GM18867 (cell line): Measurements from ENCODE around the gene FOS.
"Not testable (repeated sequence)": the region's sequence is repeated elsewhere in the genome, so short reads cannot be mapped to it uniquely, and the experiment has no call there.

Experiments
- ATAC-seq: cut with Tn5 transposase; IDR thresholded peaks from one replicate; pipeline ENCODE4 v1.9.1; 2021; ENCODE audit warnings: mild to moderate bottlenecking, moderate library complexity; ENCODE audit not compliant: unreplicated experiment

FOS gene

DNA sequence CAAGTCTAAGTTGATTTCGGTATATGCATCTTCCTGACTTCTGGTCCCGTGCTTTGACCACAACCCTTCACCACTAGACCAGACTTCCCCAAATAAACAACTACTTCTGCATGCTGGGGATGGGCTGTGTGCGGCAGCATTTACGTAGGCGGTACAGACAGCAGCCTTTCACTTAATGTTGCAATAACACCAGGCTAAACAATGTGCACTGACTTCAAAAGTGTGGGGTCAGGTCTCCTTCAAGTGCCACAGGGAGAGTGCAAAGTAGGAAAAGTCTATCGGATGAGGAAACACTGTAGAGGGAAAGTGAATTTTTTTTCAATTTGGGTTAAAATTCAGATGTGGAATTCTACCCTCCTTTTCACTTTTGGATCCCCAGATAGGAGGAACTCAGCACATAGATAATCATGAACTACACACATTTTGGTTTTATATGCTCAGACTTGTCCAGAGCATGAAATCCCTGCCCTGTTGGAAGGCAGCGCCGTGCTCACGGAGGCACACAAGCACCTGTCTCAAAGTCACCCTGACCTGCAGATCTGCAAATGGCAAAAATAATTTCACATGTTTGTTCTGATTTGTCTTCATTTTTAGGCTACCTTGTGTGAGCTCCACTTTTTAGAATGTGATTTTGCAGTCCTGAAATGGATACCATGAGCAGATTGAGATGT lies 3.6 kb upstream of the FOS start:
- no peak for ATAC-seq

DNA sequence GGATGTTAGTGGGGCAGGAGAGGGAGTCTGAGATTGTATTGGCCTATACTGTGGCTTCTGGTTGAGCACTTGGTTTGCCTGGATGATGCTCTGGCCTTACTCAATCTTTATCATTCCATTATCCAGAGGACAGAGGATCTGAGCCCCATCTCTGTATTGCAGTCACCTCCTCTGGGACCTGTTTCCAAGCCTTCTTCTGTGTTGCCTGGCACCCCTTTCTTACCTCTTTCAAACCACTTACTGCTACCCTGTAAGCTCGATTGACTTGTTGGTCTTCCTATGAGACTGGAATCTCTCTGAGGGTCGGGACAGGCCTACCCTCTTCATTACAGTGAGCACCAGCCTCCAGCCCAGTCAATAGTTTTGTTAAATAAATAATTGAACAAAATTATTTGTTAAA lies 3.0 kb upstream of the FOS start:
- no peak for ATAC-seq

- ATAC-seq: no peak
Measured at GRCh38 chr14:75277008-75277814, 1.4 kb upstream of the FOS start.

DNA sequence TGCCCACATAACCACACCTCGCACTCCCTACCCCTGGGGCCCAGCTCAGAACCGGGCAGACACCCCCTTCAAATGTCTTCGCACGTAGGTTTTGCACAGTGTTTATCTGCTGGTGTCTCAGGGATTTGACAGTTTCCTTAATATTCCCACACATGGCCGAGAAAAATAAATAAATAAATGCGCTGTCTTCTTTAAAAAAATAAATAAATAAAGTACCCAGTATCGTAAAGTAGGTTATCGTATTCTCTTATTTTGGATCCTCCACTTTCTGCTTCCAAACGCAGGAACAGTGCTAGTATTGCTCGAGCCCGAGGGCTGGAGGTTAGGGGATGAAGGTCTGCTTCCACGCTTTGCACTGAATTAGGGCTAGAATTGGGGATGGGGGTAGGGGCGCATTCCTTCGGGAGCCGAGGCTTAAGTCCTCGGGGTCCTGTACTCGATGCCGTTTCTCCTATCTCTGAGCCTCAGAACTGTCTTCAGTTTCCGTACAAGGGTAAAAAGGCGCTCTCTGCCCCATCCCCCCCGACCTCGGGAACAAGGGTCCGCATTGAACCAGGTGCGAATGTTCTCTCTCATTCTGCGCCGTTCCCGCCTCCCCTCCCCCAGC lies 710 bp upstream of the FOS start:
- no peak for ATAC-seq

DNA sequence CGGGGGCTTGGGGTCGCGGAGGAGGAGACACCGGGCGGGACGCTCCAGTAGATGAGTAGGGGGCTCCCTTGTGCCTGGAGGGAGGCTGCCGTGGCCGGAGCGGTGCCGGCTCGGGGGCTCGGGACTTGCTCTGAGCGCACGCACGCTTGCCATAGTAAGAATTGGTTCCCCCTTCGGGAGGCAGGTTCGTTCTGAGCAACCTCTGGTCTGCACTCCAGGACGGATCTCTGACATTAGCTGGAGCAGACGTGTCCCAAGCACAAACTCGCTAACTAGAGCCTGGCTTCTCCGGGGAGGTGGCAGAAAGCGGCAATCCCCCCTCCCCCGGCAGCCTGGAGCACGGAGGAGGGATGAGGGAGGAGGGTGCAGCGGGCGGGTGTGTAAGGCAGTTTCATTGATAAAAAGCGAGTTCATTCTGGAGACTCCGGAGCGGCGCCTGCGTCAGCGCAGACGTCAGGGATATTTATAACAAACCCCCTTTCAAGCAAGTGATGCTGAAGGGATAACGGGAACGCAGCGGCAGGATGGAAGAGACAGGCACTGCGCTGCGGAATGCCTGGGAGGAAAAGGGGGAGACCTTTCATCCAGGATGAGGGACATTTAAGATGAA lies 630 bp downstream of the FOS start:
- peak; percentile 6 for ATAC-seq

DNA sequence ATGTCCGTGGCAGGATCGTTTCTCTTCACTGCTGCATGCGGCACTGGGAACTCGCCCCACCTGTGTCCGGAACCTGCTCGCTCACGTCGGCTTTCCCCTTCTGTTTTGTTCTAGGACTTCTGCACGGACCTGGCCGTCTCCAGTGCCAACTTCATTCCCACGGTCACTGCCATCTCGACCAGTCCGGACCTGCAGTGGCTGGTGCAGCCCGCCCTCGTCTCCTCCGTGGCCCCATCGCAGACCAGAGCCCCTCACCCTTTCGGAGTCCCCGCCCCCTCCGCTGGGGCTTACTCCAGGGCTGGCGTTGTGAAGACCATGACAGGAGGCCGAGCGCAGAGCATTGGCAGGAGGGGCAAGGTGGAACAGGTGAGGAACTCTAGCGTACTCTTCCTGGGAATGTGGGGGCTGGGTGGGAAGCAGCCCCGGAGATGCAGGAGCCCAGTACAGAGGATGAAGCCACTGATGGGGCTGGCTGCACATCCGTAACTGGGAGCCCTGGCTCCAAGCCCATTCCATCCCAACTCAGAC lies 1.2 kb downstream of the FOS start:
- no peak for ATAC-seq

DNA sequence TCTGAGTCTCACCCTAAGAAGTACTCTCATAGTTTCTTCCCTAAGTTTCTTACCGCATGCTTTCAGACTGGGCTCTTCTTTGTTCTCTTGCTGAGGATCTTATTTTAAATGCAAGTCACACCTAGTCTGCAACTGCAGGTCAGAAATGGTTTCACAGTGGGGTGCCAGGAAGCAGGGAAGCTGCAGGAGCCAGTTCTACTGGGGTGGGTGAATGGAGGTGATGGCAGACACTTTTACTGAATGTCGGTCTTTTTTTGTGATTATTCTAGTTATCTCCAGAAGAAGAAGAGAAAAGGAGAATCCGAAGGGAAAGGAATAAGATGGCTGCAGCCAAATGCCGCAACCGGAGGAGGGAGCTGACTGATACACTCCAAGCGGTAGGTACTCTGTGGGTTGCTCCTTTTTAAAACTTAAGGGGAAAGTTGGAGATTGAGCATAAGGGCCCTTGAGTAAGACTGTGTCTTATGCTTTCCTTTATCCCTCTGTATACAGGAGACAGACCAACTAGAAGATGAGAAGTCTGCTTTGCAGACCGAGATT lies 1.7 kb downstream of the FOS start:
- ATAC-seq: no peak

DNA sequence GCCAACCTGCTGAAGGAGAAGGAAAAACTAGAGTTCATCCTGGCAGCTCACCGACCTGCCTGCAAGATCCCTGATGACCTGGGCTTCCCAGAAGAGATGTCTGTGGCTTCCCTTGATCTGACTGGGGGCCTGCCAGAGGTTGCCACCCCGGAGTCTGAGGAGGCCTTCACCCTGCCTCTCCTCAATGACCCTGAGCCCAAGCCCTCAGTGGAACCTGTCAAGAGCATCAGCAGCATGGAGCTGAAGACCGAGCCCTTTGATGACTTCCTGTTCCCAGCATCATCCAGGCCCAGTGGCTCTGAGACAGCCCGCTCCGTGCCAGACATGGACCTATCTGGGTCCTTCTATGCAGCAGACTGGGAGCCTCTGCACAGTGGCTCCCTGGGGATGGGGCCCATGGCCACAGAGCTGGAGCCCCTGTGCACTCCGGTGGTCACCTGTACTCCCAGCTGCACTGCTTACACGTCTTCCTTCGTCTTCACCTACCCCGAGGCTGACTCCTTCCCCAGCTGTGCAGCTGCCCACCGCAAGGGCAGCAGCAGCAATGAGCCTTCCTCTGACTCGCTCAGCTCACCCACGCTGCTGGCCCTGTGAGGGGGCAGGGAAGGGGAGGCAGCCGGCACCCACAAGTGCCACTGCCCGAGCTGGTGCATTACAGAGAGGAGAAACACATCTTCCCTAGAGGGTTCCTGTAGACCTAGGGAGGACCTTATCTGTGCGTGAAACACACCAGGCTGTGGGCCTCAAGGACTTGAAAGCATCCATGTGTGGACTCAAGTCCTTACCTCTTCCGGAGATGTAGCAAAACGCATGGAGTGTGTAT lies 2.4 kb downstream of the FOS start:
- no peak for ATAC-seq

- ATAC-seq: no peak
Measured at GRCh38 chr14:75281654-75282019, 3.0 kb downstream of the FOS start.

DNA sequence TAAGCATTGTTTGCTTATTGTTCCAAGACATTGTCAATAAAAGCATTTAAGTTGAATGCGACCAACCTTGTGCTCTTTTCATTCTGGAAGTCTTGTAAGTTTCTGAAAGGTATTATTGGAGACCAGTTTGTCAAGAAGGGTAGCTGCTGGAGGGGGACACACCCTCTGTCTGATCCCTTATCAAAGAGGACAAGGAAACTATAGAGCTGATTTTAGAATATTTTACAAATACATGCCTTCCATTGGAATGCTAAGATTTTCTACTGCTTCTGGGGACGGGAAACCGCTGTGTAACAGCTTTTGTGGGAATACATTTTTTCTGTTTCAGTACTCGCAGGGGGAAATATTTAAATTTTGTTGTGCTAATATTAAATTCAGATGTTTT lies 3.5 kb downstream of the FOS start:
- no peak for ATAC-seq

DNA sequence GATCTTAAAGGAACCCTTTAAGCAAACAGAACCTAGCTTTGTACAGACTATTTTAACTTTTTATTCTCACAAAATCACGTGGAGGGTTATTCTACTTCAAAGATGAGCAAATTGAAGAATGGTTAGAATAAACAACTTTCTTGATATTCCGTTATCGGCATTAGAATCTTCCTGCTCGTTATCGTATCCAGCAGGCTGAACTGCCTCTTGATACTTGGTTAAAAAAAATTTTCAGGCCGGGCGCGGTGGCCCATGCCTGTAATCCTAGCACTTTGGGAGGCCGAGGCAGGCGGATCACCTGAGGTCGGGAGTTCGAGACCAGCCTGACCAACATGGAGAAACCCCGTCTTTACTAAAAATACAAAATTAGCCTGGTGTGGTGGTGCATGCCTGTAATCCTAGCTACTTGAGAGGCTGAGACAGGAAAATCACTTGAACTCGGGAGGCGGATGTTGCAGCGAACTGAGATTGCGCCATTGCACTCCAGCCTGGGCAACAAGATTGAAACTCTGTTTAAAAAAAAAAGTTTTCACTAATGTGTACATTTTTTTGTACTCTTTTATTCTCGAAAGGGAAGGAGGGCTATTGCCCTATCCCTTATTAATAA lies 4.0 kb downstream of the FOS start:
- ATAC-seq: not testable (repeated sequence)

DNA sequence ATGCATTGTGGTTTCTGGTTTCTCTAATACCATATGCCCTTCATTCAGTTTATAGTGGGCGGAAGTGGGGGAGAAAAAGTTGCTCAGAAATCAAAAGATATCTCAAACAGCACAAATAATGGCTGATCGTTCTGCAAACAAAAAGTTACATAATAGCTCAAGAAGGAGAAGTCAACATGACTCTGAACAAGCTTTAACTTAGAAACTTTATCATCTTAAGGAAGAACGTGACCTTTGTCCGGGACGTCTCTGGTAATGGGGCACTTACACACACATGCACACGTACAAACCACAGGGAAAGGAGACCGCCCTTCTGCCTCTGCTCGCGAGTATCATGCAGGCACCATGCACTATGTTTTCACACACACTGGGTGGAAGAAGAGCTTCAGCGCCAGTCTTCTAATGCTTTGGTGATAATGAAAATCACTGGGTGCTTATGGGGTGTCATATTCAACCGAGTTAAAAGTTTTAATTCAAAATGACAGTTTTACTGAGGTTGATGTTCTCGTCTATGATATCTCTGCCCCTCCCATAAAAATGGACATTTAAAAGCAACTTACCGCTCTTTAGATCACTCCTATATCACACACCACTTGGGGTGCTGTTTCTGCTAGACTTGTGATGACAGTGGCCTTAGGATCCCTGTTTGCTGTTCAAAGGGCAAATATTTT lies 4.7 kb downstream of the FOS start:
- ATAC-seq: no peak

DNA sequence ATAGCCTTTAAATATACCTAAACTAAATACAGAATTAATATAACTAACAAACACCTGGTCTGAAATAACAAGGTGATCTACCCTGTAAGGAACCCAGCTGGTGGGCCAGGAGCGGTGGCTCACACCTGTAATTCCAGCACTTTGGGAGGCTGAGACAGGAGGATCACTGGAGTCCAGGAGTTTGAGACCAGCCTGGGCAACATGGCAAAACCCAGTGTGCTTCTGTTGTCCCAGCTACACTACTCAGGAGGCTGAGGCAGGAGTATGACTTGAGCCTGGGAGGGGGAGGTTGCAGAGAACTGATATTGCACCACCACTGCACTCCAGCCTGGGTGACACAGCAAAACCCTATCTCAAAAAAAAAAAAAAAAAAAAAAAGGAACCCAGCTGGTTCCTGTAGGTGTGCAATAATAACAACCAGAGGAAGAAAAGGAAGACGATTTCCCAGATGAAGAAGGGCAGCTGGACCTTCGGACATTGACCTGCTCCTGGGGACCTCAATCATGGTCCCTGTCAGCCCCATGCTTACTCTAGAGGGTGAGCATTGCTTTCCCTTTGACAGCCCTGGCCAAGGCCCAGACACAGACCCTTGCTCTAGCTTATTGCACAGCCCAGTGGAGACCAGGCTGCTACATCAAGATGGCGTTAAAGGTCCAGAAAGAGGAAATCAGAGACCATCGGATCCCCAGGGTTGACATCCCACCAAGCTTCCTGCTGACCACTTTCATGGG lies 5.4 kb downstream of the FOS start:
- ATAC-seq: no peak

DNA sequence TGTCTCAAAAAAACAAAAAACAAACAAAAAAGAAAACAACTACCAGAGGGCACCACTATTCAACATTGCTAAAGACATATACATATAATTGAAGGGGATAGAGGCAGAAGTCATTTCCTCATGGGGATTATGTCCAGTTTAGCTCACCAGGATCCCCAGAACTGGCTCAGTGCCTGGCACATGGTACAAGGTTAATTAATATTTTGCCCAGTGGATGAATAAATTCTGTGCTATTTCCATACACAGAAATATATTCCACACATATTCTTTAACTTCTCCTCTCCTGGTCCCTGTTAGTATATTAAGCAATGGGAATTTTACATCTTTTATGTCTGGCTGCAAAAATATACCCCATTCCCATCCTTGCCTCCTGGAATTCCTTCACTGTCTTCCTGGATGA lies 6.7 kb downstream of the FOS start:
- no peak for ATAC-seq

GRCh38 chr14:75286313-75286712 lies 7.7 kb downstream of the FOS start:
- no peak for ATAC-seq

DNA sequence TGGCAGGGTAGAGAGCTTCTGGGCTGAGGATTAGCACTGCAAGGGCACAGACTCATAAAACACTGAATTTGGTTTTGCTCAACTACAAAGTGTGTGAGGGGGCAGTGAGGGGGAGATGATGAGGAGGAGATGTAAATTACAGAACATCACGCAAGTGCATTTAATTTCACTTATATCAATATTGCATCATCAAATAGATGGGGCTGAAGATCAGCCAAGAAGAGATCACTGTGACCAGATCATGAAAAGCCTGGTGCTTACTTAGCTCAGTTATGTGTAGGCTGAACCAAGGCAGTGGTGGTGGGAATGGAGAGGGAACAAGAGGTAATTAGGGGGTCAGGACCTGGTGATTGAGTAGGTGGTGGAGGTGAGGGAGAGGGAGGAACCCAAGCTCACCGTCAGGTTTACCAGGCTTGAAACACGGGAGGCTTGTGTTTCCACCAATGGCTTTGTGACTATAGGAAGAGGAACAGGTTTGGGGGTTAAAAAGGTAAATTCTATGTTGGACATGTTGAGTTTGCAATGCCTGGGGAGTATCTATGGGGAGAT lies 11.3 kb downstream of the FOS start:
- no peak for ATAC-seq

GRCh38 chr14:75290851-75291250 lies 12.2 kb downstream of the FOS start:
- no peak for ATAC-seq

DNA sequence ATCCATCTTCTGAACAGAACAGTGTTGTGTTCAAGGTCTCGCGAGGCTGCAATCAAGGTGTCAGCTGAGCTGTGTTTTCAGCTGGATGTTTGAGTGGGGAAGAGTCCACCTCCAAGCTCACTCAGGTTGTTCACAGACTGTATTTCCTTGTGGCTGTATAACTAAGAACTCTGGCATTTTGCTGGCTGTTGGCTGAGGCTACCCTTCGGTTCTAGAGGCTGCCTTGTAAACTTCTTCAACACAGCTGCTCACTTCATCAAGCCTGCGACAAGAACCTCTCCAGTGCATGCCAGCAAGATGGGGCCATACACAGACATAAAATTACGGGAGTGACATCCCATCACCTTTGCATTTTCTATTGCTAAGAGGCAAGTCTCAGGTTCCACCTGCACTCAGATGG lies 12.7 kb downstream of the FOS start:
- ATAC-seq: no peak
